GM19025 (cell line): Measurements from ENCODE around the gene DDX51.

Experiments
- ATAC-seq: cut with Tn5 transposase; IDR thresholded peaks from one replicate; pipeline ENCODE4 v1.9.1; 2021; ENCODE audit warnings: mild to moderate bottlenecking, low read depth, moderate library complexity; ENCODE audit not compliant: unreplicated experiment

The DDX51 gene

DNA sequence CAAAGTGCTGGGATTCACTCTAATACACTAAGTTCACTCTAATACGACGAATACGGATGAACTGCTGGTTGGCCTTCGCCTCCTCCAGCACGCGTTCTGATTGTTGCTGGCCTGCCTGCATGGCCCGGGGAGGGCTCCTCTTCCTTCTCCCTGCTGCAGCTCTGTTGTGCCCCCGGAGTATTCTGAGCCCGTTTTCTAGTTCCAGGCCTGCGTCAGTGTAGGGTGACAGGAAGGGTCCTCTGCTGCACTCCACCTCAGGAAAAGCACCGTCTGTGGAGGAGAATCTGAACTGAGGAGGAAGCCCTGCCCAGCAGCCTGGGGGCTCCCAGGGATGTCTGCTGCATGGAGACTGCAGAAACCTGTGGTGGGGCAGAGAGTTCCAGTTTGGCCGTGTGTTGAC is 44.4 kb downstream of the DDX51 start:
- no peak for ATAC-seq

DNA sequence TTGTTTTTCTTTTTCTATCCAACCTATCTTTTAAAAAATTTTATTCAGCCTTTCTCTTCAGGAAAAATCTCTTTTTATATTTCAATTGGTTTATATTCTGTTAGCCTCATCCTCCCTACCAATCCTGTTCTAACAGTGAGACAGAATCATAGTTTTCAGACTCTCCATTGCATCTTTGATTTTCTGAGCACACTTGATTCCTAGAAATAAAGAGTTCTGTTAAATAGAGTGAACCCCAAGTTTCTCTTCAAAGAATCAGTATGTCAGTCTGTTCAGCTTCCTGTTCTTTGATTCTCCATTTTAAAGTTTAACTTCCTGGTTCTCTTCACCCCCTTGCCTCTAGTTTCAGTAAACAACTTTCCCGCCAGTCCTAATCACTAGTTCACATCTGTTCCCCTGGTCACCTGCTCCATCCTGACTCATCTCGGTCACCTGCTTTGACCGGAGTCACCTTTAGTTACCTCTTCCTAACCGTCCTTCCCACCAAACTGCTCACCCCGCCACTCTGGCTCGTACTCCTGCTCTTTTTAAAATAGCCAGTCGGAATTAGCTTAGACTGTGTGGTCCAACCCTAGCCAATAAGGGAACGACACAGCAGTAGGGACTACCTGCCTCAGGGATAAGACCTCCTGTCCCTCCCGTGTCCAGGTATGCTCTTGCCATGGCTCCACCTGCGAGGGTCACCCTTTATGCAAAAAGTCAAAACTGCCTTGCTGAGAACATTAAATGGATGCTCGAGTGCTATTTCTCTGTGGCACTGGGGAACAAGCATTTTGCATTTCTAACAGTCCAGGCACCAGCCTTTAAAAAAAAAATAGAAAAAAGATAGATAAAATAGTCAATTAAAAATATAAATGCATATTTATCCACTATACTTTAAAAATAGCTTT is 48.4 kb downstream of the DDX51 start:
- ATAC-seq: no peak

DNA sequence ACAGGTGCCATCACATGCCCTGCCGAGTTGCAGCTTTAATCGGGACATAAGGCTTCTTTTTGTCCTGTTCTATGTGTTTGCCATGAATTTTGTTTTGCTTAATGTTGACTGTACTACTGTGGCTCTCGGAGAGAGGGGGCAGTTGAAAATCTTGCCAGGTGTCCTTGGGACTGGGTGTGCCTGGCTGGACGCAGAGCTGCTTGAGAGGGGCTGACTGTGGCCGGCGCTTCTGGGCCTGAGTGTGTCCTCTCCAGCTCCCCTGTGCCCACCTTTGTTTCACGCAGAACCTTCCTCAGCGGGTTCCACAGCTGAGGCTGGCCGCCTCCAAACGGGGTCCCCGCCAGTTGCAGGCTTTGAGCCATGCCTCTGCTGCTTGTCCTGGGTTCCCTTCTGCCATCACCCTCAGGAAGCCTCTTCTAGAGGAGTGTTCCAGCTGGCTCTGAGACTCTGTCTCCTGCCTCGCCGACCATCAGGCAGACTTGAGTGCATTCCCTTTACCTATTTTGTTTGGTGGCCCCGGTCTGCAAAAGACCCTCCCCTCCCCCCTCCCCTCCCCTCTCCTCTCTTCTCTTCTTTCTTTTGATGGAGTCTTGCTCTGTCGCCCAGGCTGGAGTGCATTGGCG is 49.7 kb downstream of the DDX51 start:
- no peak for ATAC-seq

- no peak for ATAC-seq
Observed at GRCh38 chr12:132089407-132089910, 54.7 kb downstream of the DDX51 start.
